Right atrium auricular region (tissue), 2 donors: ENCODE data around the gene KCNH4. TPM values are rescaled to one million over a fixed set of nuclear protein-coding genes. Genes with fewer than 3 reads are reported as not detected.

ENCODE experiments used
- DNase-seq: peaks from one replicate; pipeline ENCODE4 v3.0.0-alpha.2; 2019; ENCODE audit warnings: low spot score
- H3K27ac ChIP-seq, 2 donors: fragments of 200-600 bp; sonication (generic); 1 replicate in 1 of 2; 2 replicates in 1 of 2; pipeline ENCODE4 v1.5.1; 2016 to 2019
- H3K27me3 ChIP-seq, 2 donors: fragments of 200-600 bp; sonication (generic); one replicate each; pipeline versions ENCODE4 v1.5.1 to v1.6.0; 2017 to 2019
- H3K36me3 ChIP-seq: fragments of 200-600 bp; sonication (generic); one replicate; pipeline ENCODE4 v1.5.1; 2016
- H3K4me1 ChIP-seq, 2 donors: fragments of 200-600 bp; sonication (generic); one replicate each; pipeline versions ENCODE4 v1.5.1 to v1.6.0; 2017 to 2019
- H3K4me3 ChIP-seq, 2 donors: fragments of 200-600 bp; sonication (generic); 1 replicate in 1 of 2; 2 replicates in 1 of 2; pipeline ENCODE4 v1.5.1; 2017 to 2019; ENCODE audit warnings: mild to moderate bottlenecking in 1 of 2, moderate library complexity in 1 of 2
- H3K9me3 ChIP-seq, 2 donors: fragments of 200-600 bp; sonication (generic); one replicate each; pipeline ENCODE4 v1.5.1; 2019
- total RNA-seq, 2 donors: library from RNA; depleted of rRNA; stranded (reverse); fragments of >200 nt; gene quantifications; one replicate each; pipeline ENCODE4 v1.1.0, GENCODE V29; 2016
- TF ChIP-seq, protein P1 (sequence below), 2 donors: fragments of 200-600 bp; sonication (generic); IDR thresholded peaks; one replicate each; pipeline ENCODE4 v1.5.1; 2019; ENCODE audit warnings: antibody characterized with exemption in 2 of 2

KCNH4 gene
- total RNA-seq, 2 donors from 2014 or later: 0.15 to 0.35 TPM

GRCh38 chr17:42192189-42193126, 11.5 kb upstream of the KCNH4 start:
- no peaks in the 10 kb centered on the region for H3K27me3 ChIP-seq
- no peaks in the 10 kb centered on the region for H3K36me3 ChIP-seq
- no peak overlapping the region for H3K4me3 ChIP-seq
- no peak overlapping the region for H3K27ac ChIP-seq
- DNase-seq: no peak
- H3K4me1 ChIP-seq: peaks cover 0 to 18% of the 10 kb centered on the region in 2 donors
- TF ChIP-seq, protein P1, sequence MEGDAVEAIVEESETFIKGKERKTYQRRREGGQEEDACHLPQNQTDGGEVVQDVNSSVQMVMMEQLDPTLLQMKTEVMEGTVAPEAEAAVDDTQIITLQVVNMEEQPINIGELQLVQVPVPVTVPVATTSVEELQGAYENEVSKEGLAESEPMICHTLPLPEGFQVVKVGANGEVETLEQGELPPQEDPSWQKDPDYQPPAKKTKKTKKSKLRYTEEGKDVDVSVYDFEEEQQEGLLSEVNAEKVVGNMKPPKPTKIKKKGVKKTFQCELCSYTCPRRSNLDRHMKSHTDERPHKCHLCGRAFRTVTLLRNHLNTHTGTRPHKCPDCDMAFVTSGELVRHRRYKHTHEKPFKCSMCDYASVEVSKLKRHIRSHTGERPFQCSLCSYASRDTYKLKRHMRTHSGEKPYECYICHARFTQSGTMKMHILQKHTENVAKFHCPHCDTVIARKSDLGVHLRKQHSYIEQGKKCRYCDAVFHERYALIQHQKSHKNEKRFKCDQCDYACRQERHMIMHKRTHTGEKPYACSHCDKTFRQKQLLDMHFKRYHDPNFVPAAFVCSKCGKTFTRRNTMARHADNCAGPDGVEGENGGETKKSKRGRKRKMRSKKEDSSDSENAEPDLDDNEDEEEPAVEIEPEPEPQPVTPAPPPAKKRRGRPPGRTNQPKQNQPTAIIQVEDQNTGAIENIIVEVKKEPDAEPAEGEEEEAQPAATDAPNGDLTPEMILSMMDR (IDR thresholded peaks at IDR 0.05): no peak
- H3K9me3 ChIP-seq: no peaks in the 10 kb centered on the region

DNA sequence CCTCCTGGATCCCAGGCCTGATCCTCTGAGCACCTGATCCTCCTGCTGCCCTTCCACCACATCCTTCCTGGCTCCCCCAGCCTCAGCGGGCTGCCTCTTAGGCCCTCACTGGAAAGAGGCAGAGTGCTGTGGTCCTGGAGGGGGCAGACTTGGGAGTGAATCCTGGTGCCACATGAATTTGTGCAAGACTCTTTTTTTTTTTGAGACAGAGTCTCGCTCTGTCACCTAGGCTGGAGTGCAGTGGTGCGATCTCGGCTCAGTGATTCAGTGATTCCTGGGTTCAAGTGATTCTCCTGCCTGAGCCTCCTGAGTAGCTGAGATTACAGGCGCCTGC, 10.3 kb upstream of the KCNH4 start:
- H3K4me1 ChIP-seq: peaks cover 0 to 18% of the 10 kb centered on the region in 2 donors
- no peaks in the 10 kb centered on the region for H3K9me3 ChIP-seq
- no peak overlapping the region for H3K4me3 ChIP-seq
- no peak for DNase-seq
- H3K36me3 ChIP-seq: no peaks in the 10 kb centered on the region
- TF ChIP-seq, protein P1 (IDR thresholded peaks at IDR 0.05): no peak
- no peaks in the 10 kb centered on the region for H3K27me3 ChIP-seq
- no peak overlapping the region for H3K27ac ChIP-seq

GRCh38 chr17:42190491-42191274, 9.7 kb upstream of the KCNH4 start:
- DNase-seq: no peak
- Histone ChIP-seq H3K9me3 (no peaks in the 10 kb centered on the region), H3K4me1 (peaks cover 0 to 18% of the 10 kb centered on the region in 2 donors), H3K27me3 (no peaks in the 10 kb centered on the region), H3K4me3 (no peak overlapping the region), H3K36me3 (no peaks in the 10 kb centered on the region), H3K27ac (no peak overlapping the region)
- TF ChIP-seq, protein P1 (IDR thresholded peaks at IDR 0.05): no peak

DNA sequence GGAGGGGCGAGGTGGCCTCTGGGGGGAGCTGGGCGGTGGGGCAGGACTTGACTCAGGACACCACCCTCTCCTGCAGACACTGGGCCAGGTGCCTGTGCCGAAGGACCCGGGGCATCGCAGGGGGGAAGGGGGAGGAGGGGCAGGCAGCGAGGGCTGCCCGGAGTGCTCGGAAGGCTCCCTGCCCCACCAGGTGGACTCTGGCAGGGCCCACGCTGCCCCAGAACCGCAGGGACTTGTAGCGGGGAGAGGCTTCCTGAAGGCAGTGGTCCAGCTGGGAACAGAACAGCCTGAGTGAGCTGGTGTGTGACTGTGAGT, 8.7 kb upstream of the KCNH4 start:
- Histone ChIP-seq H3K36me3 (no peaks in the 10 kb centered on the region), H3K4me1 (peaks cover 0 to 17% of the 10 kb centered on the region in 2 donors), H3K4me3 (no peak overlapping the region), H3K27ac (no peak overlapping the region), H3K9me3 (no peaks in the 10 kb centered on the region), H3K27me3 (no peaks in the 10 kb centered on the region)
- no peak for DNase-seq
- TF ChIP-seq, protein P1 (IDR thresholded peaks at IDR 0.05): no peak

DNA sequence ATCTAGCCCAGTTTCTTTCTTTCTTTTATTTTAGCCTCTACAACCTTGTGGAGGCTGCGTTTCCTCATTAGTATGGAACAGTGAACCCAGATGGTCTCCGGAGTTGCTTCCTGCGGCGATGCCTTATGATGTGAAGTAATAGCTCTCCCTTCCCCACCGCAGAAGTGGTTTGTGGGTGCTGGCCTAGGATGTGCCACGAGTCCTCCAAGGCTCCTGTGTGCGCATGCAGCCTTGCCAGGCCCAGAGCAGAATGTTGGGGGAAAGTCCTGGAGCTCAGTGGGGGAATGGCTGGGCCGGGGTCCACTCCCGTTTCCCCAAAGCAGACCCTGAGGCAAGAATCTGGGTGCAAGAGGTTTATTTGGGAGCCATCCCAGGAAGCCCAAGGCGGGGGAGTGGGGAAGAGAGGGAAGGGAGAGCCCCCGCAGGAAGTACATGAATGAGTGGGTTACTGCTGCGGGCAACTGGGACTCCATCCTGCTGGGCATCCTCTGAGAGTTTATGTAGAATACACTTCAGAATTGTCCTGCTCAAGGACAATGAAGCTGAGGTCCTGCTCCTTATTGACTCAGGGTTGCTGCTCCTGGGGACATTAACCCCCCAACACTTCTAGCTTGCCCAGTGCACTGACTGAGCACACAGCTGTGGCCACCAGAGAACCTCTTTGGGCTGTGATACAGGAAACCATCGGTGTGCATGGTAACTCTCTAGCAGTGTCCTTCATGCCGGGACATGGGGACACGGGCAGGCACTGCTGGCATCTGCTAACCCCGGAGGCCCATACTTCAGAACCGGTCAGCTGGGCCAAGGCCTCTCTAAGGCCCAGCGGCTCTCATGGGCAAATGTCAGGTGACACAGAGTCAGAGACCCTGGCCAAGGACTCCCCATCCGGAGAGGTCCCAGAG, 8.1 kb upstream of the KCNH4 start:
- no peak for DNase-seq
- TF ChIP-seq, protein P1 (IDR thresholded peaks at IDR 0.05): no peak
- Histone ChIP-seq H3K36me3 (no peaks in the 10 kb centered on the region), H3K4me1 (peaks cover 0 to 18% of the 10 kb centered on the region in 2 donors), H3K9me3 (no peaks in the 10 kb centered on the region), H3K27me3 (no peaks in the 10 kb centered on the region), H3K27ac (no peak overlapping the region), H3K4me3 (no peak overlapping the region)
